Cerebellar cortex (tissue), 1 donor: ENCODE data around the gene ITGB4.
"Not testable (repeated sequence)": the region's sequence is repeated elsewhere in the genome, so short reads cannot be mapped to it uniquely, and the experiment has no call there.

Source experiments
- DNase-seq: peaks from one replicate; pipeline ENCODE4 v3.0.0-alpha.2; 2015; ENCODE audit warnings: low spot score

Gene ITGB4

GRCh38 chr17:75771334-75772281 is 50.3 kb downstream of the ITGB4 start:
- peak; percentile 83 for DNase-seq

- DNase-seq = peak; percentile 39
These were observed 52.0 kb downstream of the ITGB4 start for GRCh38 chr17:75773121-75773807.

- no peak for DNase-seq
These were observed 52.7 kb downstream of the ITGB4 start for GRCh38 chr17:75773808-75774470.

- DNase-seq = no peak
These were observed 53.3 kb downstream of the ITGB4 start for GRCh38 chr17:75774471-75774990.

- peak; percentile 28 for DNase-seq
These were observed 53.9 kb downstream of the ITGB4 start for GRCh38 chr17:75774991-75775668.

GRCh38 chr17:75776386-75777295 is 55.4 kb downstream of the ITGB4 start:
- peak; percentile 37 for DNase-seq

- no peak for DNase-seq
These were observed 56.1 kb downstream of the ITGB4 start for GRCh38 chr17:75777296-75777922.

GRCh38 chr17:75778066-75778860 is 57.0 kb downstream of the ITGB4 start:
- DNase-seq = not testable (repeated sequence)

GRCh38 chr17:75778861-75779249 is 57.6 kb downstream of the ITGB4 start:
- DNase-seq = no peak

GRCh38 chr17:75779250-75779986 is 58.2 kb downstream of the ITGB4 start:
- DNase-seq = peak; percentile 100

- DNase-seq = no peak
These were observed 59.0 kb downstream of the ITGB4 start for GRCh38 chr17:75779987-75780889.

GRCh38 chr17:75783069-75783783 is 62.0 kb downstream of the ITGB4 start:
- DNase-seq = peak; percentile 42

GRCh38 chr17:75783803-75784472 is 62.7 kb downstream of the ITGB4 start:
- no peak for DNase-seq

GRCh38 chr17:75784473-75785015 is 63.3 kb downstream of the ITGB4 start, which contains the start of gene UNK:
UNK (plus strand) TSS chr17:75784806; CDS start chr17:75784881, 75 bp downstream.
- peak; percentile 99 for DNase-seq

- DNase-seq = peak; percentile 83
These were observed 64.0 kb downstream of the ITGB4 start for GRCh38 chr17:75785016-75785890.
